Cardiac fibroblast (primary cell): ENCODE results near the gene TPCN2.
A peak's percentile ranks its signal among the peaks of the same experiment; 100 is the strongest.

Experiments used
- DNase-seq, 2 donors: peaks; one replicate each; pipeline versions ENCODE4 v3.0.0 to v3.0.0-alpha.2; 2010; ENCODE audit warnings: low read depth in 2 of 2
- H3K4me3 ChIP-seq, 2 donors: replicated peaks in 1 of 2; 1 replicate in 1 of 2; 2 replicates in 1 of 2; pipeline ENCODE4 v1.5.1; 2011; ENCODE audit warnings: low read depth in 2 of 2, low read length in 2 of 2, mild to moderate bottlenecking in 2 of 2, moderate library complexity in 1 of 2
- TF ChIP-seq, protein P1 (sequence below): IDR thresholded peaks from one replicate; pipeline ENCODE4 v1.5.1; 2011; ENCODE audit warnings: low read depth, mild to moderate bottlenecking, low read length, inconsistent platforms

Gene TPCN2

GRCh38 chr11:69048031-69048693 is 570 bp upstream of the TPCN2 start:
- DNase-seq, result peak in 1 of 2 donors; percentile 24
- TF ChIP-seq, protein P1, sequence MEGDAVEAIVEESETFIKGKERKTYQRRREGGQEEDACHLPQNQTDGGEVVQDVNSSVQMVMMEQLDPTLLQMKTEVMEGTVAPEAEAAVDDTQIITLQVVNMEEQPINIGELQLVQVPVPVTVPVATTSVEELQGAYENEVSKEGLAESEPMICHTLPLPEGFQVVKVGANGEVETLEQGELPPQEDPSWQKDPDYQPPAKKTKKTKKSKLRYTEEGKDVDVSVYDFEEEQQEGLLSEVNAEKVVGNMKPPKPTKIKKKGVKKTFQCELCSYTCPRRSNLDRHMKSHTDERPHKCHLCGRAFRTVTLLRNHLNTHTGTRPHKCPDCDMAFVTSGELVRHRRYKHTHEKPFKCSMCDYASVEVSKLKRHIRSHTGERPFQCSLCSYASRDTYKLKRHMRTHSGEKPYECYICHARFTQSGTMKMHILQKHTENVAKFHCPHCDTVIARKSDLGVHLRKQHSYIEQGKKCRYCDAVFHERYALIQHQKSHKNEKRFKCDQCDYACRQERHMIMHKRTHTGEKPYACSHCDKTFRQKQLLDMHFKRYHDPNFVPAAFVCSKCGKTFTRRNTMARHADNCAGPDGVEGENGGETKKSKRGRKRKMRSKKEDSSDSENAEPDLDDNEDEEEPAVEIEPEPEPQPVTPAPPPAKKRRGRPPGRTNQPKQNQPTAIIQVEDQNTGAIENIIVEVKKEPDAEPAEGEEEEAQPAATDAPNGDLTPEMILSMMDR, result no peak
- peak overlapping the region; percentile 71 to 84 for H3K4me3 ChIP-seq

DNA sequence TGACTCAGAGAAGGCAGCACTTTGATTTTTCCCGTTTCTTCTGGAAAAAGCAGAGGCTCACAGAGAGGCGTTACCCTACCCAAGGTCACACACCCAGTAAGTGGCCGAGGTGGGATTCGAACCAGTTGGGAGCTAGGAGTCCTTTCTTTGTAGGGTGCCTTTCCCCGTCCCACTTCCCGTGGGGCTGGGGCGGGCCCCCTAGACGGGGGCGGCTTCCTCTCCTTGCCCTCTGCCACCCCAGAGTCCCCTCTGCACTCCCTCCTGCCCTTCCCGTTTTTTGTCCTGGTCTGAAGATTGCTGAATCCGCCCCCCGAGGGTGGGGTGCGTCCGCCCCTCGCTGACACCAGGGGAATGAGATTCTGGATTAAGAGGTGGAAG is 747 bp downstream of the TPCN2 start:
- no peak for DNase-seq
- peak overlapping the region; percentile 71 to 84 for H3K4me3 ChIP-seq
- TF ChIP-seq, protein P1, result no peak

- H3K4me3 ChIP-seq, result no peak overlapping the region
- TF ChIP-seq, protein P1, result no peak
- DNase-seq, result no peak
These were observed 2.1 kb downstream of the TPCN2 start for GRCh38 chr11:69050592-69051380.

DNA sequence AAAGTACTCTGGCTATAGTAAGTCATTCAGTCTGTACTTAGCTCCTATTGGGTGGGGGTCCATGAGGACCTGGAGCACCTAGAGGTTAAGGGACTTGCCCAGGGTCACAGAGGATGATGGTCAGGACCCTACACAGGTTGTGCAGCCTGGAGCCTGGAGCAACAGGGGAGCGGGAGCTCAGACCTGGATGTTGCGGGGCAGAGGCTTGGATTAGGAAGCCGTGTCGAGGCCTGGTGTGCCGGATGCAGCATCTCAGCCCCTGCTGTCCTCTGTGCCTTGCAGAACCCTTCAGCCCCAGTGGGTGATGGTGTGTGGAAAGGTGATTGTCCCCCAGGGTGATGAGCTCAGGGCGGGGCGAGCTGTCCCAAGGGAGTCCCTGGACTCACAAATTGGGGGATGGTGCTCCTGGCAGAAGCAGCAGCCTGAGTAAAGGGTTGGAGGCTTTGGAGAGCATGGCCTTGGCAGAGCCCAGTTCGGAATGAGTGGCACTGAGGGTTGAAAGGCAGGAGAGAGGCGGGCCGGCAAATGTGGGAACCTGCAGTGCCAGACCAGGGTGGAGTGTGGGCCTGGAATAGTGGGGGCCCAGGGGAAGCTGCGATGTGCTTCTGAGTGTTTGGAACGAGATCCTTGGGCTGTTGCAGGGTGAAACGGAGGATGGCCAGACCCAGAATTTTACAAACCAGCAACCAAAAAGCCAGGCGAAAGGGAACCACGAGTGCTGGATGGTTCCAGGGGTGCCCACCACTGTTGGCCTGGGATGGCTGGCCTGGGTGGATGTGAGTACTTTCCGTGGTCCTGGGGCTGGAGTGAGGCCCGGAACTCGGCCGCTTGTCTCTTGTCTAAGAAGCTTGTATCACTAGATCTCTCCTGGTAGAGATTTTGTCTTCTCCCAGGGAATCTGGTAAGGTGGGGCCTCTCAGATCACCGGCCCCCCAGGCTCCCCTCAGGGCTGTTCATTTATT is 2.9 kb downstream of the TPCN2 start:
- no peak overlapping the region for H3K4me3 ChIP-seq
- TF ChIP-seq, protein P1, result no peak
- no peak for DNase-seq

- TF ChIP-seq, protein P1, result no peak
- no peak overlapping the region for H3K4me3 ChIP-seq
These were observed 3.8 kb downstream of the TPCN2 start for GRCh38 chr11:69052343-69053168.

GRCh38 chr11:69053169-69053477 is 4.4 kb downstream of the TPCN2 start:
- H3K4me3 ChIP-seq, result no peak overlapping the region
- DNase-seq, result no peak
- TF ChIP-seq, protein P1, result no peak

More at GRCh38 chr11:69052343-69053168, 3.8 kb downstream of the TPCN2 start:
- DNase-seq, result no peak
